GM18870 (cell line): ENCODE measurements around the gene MIB1.
A peak's percentile ranks its signal among the peaks of the same experiment; 100 is the strongest.
"Not testable (repeated sequence)": the region's sequence is repeated elsewhere in the genome, so short reads cannot be mapped to it uniquely, and the experiment has no call there.

Experiments used
- ATAC-seq: cut with Tn5 transposase; IDR thresholded peaks from one replicate; pipeline ENCODE4 v1.9.1; 2021; ENCODE audit warnings: moderate library complexity; ENCODE audit not compliant: unreplicated experiment

Gene MIB1

GRCh38 chr18:21740538-21741311 lies at the start of gene MIB1:
Gene MIB1, plus strand, starts transcription at chr18:21740792. Its CDS starts 792 bp downstream, at chr18:21741584.
- peak; percentile 97 for ATAC-seq

GRCh38 chr18:21693322-21693721 lies 47.3 kb upstream of the MIB1 start:
- ATAC-seq, result no peak

DNA sequence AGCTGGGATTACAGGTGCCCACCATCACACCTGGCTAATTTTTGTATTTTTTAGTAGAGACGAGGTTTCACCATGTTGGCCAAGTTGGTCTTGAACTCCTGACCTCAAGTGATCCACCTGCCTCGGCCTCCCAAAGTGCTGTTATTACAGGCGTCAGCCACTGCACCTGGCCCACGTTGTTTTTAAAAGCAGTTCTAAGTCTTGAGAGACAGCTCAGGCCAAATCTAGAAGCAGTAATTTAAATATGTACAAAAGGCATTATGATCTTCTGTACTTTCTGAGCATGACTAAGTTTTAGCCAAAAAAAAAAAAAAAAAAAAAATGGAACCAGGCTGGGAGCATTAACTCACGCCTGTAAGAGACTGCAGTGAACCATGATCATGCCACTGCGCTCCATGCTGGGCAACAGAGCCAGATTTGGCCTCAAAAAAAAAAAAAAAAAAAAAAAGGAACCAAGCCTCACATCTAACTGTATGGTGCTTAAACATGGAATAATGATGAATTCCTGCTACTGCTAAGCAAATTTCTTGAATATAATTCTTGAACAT lies 40.0 kb upstream of the MIB1 start:
- no peak for ATAC-seq

DNA sequence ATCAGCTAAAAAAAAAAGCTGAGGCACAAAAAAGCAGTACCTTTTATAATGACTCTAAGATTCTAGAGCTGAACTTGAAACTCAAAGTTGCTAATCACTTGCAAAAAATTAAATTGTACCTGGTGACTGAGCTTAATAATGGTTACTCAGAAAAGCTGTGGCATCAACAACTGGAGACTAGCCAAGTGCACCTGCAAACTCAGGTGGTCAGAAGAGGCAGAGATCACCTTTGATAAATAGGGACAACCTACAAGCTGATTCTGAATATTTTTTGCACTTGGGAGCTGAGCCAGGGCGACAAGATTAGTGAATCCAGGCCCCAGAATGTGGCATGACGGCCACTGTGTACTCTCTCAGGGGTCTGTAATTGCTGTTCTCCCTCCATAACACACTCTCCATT lies 39.0 kb upstream of the MIB1 start:
- no peak for ATAC-seq

GRCh38 chr18:21702602-21703001 lies 38.0 kb upstream of the MIB1 start:
- no peak for ATAC-seq

DNA sequence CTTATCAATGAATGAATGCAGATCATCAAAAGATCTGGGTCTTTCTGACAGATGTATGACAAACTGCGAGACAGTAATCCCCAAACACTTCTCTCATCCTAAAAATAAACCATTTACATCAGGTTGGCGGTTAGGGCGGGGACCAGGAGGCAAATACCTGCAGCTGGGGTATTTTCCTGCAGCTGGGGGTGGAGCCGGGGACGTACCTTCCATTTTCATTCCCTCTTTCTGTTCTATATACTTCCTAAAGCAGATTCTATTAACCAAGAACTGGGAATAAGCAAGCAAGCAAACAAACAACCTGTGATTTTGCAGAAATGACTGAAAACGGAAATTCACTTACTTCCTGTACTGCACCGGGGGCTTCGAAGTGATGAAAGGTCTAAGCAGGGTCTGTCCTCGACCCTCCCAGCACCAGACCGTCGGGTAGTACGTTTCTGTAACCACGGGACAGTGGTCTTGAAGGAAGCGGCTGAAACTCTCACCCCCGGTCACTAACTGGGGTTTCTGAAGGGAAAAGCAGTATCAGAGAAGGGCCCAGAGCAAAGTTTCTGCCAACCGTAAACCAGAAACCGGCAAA lies 37.3 kb upstream of the MIB1 start:
- no peak for ATAC-seq

- peak; percentile 76 for ATAC-seq
Observed at GRCh38 chr18:21704603-21705364, 35.8 kb upstream of the MIB1 start, which contains the start of gene ABHD3. Gene ABHD3, minus strand, starts transcription at chr18:21704774. Its CDS starts 109 bp downstream, at chr18:21704665.

DNA sequence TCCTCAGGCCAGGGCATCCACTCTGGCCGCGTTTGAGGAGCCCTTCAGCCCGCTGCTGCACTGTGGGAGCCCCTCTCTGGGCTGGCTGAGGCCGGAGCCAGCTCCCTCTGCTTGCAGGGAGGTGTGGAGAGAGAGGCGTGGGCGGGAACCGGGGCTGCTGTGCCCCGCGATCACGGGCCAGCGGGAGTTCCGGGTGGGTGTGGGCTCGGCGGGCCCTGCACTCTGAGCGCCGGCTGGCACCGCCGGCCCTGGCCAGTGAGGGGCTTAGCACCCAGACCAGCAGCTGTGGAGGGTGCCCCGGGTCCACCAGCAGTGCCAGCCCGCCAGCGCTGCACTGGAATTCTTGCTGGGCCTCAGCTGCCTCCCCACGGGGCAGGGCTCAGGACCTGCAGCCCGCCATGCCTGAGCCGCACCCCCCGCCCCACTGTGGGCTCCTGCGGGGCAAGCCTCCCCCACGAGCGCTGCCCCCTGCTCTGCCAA lies 34.2 kb upstream of the MIB1 start:
- ATAC-seq, result no peak

DNA sequence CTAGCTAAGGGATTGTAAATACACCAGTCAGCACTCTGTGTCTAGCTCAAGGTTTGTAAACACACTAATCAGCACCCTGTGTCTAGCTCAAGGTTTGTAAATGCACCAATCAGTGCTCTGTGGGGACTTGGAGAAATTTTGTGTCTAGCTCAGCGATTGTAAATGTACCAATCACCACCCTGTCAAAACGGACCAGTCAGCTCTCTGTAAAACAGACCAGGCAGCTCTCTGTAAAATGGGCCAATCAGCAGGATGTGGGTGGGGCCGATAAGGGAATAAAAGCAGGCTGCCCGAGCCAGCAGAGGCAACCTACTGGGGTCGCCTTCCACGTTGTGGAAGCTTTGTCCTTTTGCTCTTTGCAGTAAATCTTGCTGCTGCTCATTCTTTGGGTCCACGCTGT lies 33.5 kb upstream of the MIB1 start:
- not testable (repeated sequence) for ATAC-seq

DNA sequence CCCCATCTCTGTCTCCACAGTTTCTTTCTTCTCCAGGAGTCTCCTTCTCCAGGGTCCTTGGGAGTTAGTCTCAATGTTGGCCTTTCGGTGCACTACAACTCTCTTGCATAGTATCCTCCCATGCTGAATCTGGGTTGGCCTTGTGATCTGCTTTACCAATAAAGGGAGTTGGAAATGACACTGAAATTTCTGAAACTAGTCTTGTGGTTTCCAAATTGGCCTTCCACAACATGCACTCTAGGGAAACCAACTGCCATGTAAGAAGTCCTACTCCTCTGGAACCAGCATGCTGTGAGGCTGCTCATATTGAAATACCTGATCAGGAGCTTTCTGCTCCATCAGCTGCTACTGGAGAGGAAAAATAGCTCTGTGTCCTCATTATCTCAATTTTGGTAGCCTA lies 26.1 kb upstream of the MIB1 start:
- no peak for ATAC-seq

GRCh38 chr18:21722687-21723086 lies 17.9 kb upstream of the MIB1 start:
- ATAC-seq, result no peak

GRCh38 chr18:21725201-21725600 lies 15.4 kb upstream of the MIB1 start:
- ATAC-seq, result no peak

GRCh38 chr18:21727702-21728101 lies 12.9 kb upstream of the MIB1 start:
- no peak for ATAC-seq

DNA sequence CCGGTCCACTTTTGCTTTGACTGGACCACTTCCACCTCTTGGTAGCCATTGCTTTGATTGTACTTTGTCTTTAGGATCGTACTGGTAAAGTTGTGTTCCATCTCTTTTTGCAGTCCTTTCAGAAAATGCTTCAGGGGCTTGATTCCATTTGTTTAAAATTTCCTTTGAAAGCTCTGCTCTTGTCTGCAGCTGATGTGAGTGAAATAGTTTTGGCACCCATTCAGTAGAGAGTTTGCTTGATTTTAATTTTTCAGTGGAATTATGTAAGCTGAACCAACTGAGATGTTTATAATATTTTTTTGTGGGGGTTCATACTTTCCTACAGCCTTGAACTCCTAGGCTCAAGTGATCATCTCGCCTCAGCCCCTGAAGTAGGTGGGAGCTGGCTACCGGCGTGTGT lies 7.6 kb upstream of the MIB1 start:
- no peak for ATAC-seq

DNA sequence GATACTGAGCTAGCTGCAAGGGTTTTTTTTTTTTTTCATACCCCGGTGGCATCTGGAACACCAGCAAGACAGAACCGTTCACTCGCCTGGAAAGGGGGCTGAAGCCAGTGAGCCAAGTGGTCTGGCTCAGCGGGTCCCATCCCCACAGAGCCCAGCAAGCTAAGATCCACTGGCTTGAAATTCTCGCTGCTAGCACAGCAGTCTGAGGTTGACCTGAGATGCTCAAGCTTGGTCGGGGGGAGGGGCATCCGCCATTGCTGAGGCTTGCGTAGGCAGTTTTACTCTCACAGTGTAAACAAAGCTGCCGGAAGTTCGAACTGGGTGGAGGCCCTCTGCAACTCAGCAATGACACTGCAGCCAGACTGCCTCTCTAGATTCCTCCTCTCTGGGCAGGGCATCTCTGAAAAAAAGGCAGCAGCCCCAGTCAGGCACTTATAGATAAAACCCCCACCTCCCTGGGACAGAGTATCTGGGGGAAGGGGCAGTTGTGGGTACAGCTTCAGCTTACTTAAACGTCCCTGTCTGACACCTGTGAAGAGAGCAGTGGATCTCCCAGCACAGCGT lies 5.1 kb upstream of the MIB1 start:
- ATAC-seq, result no peak

DNA sequence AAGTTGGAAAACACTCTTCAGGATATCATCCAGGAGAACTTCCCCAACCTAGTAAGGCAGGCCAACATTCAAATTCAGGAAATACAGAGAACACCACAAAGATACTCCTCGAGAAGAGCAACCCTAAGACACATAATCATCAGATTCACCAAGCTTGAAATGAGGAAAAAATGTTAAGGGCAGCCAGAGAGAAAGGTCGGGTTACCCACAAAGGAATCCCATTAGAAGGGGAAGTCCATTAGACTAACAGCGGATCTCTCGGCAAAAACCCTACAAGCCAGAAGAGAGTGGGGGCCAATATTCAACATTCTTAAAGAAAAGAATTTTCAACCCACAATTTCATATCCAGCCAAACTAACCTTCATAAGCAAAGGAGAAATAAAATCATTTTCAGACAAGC lies 3.7 kb upstream of the MIB1 start:
- not testable (repeated sequence) for ATAC-seq

DNA sequence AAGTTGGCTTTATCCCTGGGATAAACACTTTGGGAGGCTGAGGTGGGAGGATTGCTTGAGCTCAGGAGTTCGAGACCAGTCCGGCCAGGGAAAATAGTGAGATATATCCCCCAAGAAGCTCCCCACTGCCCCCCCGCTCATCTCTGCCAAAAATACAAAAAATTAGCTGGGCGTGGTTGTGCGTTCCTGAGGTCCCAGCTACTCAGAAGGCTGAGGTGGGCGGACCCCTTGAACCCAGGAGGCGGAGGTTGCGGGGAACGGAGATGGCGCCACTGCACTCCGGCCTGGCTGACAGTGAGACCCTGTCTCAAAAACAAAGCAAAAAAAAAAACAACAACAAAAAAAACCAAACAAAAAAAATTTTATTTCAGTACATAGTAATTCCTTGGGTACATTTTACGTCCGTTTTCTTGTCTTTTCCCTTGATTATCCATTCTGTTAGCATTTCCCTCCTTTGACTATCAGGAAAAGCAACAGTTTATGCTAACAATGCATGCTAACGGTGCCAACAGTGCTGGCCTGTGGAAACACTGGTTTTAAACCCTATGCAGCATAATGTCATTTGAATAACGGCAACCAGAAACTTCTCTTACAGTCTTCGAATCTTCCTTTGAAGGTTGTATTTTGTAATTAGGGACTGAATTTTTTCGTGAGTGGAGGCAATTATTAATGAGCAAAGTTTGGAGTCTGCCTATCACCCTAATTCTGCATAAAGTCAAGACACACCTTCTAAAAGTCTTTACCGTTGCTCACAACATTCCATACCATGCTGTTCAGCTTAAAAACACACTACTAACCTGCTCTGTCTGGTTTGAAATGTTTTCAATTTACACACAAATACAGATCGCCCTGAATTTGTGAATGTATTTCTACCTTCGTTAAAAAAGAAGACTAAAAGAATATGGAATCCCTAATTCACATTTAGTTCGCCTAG lies 721 bp upstream of the MIB1 start:
- peak; percentile 30 for ATAC-seq

GRCh38 chr18:21741312-21741561 lies 645 bp downstream of the MIB1 start:
- no peak for ATAC-seq

DNA sequence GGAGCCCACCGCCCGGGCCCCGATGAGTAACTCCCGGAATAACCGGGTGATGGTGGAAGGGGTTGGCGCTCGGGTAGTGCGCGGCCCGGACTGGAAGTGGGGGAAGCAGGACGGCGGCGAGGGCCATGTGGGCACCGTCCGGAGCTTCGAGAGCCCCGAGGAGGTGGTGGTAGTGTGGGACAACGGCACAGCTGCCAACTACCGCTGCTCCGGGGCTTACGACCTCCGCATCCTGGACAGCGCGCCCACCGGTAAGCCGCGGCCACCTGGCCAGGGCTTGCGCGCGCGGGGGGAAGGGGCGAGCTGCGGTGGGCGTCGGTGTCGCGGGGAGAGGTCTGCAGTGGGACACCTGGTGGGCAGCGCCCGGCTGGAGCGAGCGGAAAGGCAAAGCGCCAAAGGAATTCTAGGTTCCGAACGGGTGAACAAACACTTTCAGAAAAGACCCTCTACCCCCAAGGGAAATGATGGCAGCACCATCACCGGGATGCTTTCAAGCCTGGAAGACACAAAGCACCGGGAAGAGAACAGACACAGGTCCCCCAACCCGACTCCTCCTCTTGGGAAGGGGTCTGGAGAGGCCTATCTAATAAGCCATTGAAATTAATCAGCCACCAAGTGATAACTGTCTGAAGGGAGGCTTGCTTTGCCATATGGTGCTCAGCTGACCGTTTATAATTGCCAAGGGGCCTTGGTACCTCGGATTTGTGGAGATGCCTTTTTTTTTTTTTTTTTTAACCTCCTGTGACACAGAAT lies 1.1 kb downstream of the MIB1 start:
- ATAC-seq, result no peak

DNA sequence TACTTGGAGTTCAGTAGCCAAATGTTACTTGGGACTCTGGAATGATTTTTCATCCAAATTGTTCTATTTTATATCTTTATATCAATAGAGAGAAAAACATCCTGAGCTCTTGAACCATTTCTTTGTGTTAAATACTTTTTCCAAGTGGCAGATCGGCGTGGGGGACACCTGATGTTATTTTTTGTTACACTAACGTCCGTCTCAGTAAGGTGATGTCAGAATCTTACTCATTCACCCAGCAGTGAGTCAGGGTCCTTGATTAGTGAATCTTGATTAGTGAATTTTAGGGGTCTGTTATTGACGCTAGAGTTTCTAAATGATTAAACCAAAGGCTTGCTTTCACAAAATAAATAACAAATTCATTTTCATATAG lies 1.7 kb downstream of the MIB1 start:
- no peak for ATAC-seq
